WTC11 (cell line): ENCODE measurements around the gene CERS4. TPM values are rescaled to one million over a fixed set of nuclear protein-coding genes. Genes with fewer than 3 reads are reported as not detected.
"Not testable (repeated sequence)": the region's sequence is repeated elsewhere in the genome, so short reads cannot be mapped to it uniquely, and the experiment has no call there.

Experiments
- ATAC-seq: fragments of 200-7000 bp; cut with Tn5 transposase; 2 replicates; pipeline ENCODE4 v1.10.0; 2021; ENCODE audit warnings: mild to moderate bottlenecking, moderate library complexity
- CTCF ChIA-PET: fragments of 300-600 bp; sonication (Branson Sonifier 250); formaldehyde crosslinking; loops from one replicate; lab custom pipeline; 2021; ENCODE audit warnings: antibody characterized with exemption; lab: Charles Lee
- POLR2A ChIA-PET: fragments of 350-600 bp; sonication (Branson Sonifier 250); formaldehyde crosslinking; loops from one replicate; lab custom pipeline; 2021; ENCODE audit warnings: antibody characterized with exemption; lab: Charles Lee
- DNase-seq: peaks from one replicate; pipeline ENCODE4 v3.0.0; 2021; ENCODE audit warnings: low spot score
- H3K27ac Mint-ChIP-seq: 2 replicates; pipeline ENCODE4 v1.8.0; 2021; ENCODE audit warnings: mixed read lengths
- H3K27me3 Mint-ChIP-seq: 2 replicates; pipeline ENCODE4 v1.8.0; 2021; ENCODE audit warnings: low read depth, mild to moderate bottlenecking, moderate library complexity, mixed read lengths
- H3K36me3 Mint-ChIP-seq: 2 replicates; pipeline ENCODE4 v1.8.0; 2021; ENCODE audit warnings: mixed read lengths
- H3K4me1 Mint-ChIP-seq: 2 replicates; pipeline ENCODE4 v1.8.0; 2022; ENCODE audit warnings: mixed read lengths
- H3K4me3 Mint-ChIP-seq: 2 replicates; pipeline ENCODE4 v1.8.0; 2021; ENCODE audit warnings: mild to moderate bottlenecking, moderate library complexity, mixed read lengths
- H3K9me3 Mint-ChIP-seq: 2 replicates; pipeline ENCODE4 v1.8.0; 2021; ENCODE audit warnings: mixed read lengths
- E2F4 ChIP-seq: sonication (generic); formaldehyde crosslinking; IDR thresholded peaks from 2 replicates; pipeline ENCODE4 v1.8.1; 2022; ENCODE audit warnings: low read depth, mild to moderate bottlenecking, moderate library complexity, missing genetic modification reagents, borderline replicate concordance
- GRHL2 ChIP-seq: fragments of 250-450 bp; sonication (Bioruptor Pico); IDR thresholded peaks from 2 replicates; pipeline ENCODE4 v1.8.0; 2022; ENCODE audit warnings: mild to moderate bottlenecking, moderate library complexity; ENCODE audit not compliant: insufficient replicate concordance, severe bottlenecking
- JUN ChIP-seq: sonication (generic); formaldehyde crosslinking; IDR thresholded peaks from 2 replicates; pipeline ENCODE4 v1.8.0; 2023; ENCODE audit warnings: mild to moderate bottlenecking, missing genetic modification reagents
- MAX ChIP-seq: sonication (generic); formaldehyde crosslinking; IDR thresholded peaks from 2 replicates; pipeline ENCODE4 v1.8.0; 2022; ENCODE audit warnings: mild to moderate bottlenecking, missing genetic modification reagents
- MXD4 ChIP-seq: fragments of 250-450 bp; sonication (Bioruptor Pico); IDR thresholded peaks from 2 replicates; pipeline ENCODE4 v1.8.0; 2021; ENCODE audit warnings: mild to moderate bottlenecking, moderate library complexity, borderline replicate concordance
- NR2C2 ChIP-seq: sonication (generic); formaldehyde crosslinking; IDR thresholded peaks from 2 replicates; pipeline ENCODE4 v1.8.0; 2022; ENCODE audit warnings: mild to moderate bottlenecking, missing genetic modification reagents
- RELA ChIP-seq: sonication (generic); formaldehyde crosslinking; IDR thresholded peaks from 2 replicates; pipeline ENCODE4 v1.8.1; 2022; ENCODE audit warnings: missing genetic modification reagents, mild to moderate bottlenecking, borderline replicate concordance
- TEAD4 ChIP-seq: sonication (generic); formaldehyde crosslinking; IDR thresholded peaks from 2 replicates; pipeline ENCODE4 v1.8.0; 2022; ENCODE audit warnings: mild to moderate bottlenecking, missing genetic modification reagents
- USF1 ChIP-seq: sonication (generic); formaldehyde crosslinking; IDR thresholded peaks from 2 replicates; pipeline ENCODE4 v1.8.0; 2022; ENCODE audit warnings: mild to moderate bottlenecking, missing genetic modification reagents
- ZBTB43 ChIP-seq: sonication (generic); formaldehyde crosslinking; IDR thresholded peaks from 2 replicates; pipeline ENCODE4 v1.8.1; 2023; ENCODE audit warnings: mild to moderate bottlenecking, missing genetic modification reagents
- ZMAT4 ChIP-seq: fragments of 250-450 bp; sonication (Bioruptor Pico); IDR thresholded peaks from 2 replicates; pipeline ENCODE4 v1.9.0; 2021; ENCODE audit warnings: mild to moderate bottlenecking
- ZNF396 ChIP-seq: fragments of 250-450 bp; sonication (Bioruptor Pico); IDR thresholded peaks from 2 replicates; pipeline ENCODE4 v1.8.0; 2021; ENCODE audit warnings: mild to moderate bottlenecking, moderate library complexity, borderline replicate concordance
- ZNF423 ChIP-seq: fragments of 250-450 bp; sonication (Bioruptor Pico); IDR thresholded peaks from 2 replicates; pipeline ENCODE4 v2.1.2; 2022; ENCODE audit warnings: mild to moderate bottlenecking, moderate library complexity
- total RNA-seq: library from RNA; stranded (reverse); gene quantifications from 3 replicates; pipeline ENCODE4 v1.2.3, GENCODE V29; 2021
- TF ChIP-seq, protein P1 (sequence below): fragments of 200-600 bp; IDR thresholded peaks from 2 replicates; pipeline ENCODE4 v1.8.0; 2022; ENCODE audit warnings: antibody characterized with exemption
- TF ChIP-seq, protein P2 (sequence below): fragments of 250-450 bp; sonication (Bioruptor Pico); IDR thresholded peaks from 2 replicates; pipeline ENCODE4 v2.1.2; 2022; ENCODE audit warnings: mild to moderate bottlenecking, moderate library complexity

CERS4 gene
- total RNA-seq, 1 experiment from 2014 or later: 116 TPM

GRCh38 chr19:8196271-8196927 lies 12.8 kb upstream of the CERS4 start (continued):
- no peak for TF ChIP-seq ZMAT4 (CRISPR knock-in tag)
- TF ChIP-seq RELA (CRISPR knock-in tag): no peak
- TF ChIP-seq GRHL2 (CRISPR knock-in tag): no peak
- no peak for TF ChIP-seq JUN (CRISPR knock-in tag)
- no peak for TF ChIP-seq USF1 (CRISPR knock-in tag)
- TF ChIP-seq, protein P1, sequence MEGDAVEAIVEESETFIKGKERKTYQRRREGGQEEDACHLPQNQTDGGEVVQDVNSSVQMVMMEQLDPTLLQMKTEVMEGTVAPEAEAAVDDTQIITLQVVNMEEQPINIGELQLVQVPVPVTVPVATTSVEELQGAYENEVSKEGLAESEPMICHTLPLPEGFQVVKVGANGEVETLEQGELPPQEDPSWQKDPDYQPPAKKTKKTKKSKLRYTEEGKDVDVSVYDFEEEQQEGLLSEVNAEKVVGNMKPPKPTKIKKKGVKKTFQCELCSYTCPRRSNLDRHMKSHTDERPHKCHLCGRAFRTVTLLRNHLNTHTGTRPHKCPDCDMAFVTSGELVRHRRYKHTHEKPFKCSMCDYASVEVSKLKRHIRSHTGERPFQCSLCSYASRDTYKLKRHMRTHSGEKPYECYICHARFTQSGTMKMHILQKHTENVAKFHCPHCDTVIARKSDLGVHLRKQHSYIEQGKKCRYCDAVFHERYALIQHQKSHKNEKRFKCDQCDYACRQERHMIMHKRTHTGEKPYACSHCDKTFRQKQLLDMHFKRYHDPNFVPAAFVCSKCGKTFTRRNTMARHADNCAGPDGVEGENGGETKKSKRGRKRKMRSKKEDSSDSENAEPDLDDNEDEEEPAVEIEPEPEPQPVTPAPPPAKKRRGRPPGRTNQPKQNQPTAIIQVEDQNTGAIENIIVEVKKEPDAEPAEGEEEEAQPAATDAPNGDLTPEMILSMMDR: no peak
- no peak for TF ChIP-seq NR2C2
- no peak for TF ChIP-seq TEAD4 (CRISPR knock-in tag)
- TF ChIP-seq ZBTB43 (CRISPR knock-in tag): no peak

DNA sequence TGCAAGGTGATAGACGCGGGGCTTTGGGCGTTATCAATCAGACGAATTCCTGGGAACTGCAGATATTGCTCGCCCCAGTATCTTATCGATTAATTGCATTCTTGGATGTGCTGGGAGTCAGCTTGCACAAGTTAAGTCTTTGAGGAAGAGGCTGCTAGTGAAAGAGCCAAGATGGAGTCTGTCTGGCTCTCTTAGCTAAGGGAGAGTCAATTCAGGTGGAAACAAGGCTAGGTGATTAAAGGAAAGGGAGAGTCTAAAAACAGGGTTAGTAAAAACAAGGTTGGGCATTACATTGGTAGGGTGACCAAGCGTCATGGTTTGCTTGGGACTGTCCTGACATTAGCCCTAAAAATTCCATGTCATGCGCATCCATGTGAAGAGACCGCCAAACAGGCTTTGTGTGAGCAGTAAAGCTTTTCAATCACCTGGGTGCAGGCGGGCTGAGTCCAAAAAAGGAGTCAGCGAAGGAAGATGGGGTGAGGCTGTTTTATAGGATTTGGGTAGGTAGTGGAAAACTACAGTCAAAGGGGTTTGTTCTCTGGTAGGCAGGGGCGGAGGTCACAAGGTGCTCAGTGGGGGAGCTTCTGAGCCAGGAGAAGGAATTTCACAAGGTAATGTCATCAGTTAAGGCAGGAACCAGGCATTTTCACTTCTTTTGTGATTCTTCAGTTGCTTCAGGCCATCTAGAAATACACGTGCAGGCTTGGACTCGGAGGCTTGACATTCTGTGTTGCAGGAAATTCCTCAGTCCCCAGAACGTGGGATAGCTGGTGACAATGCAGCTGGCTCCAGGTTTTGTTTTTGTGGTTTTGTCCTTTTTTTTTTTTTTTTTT lies 5.7 kb upstream of the CERS4 start:
- Mint-ChIP-seq H3K4me3 (peak overlapping the region; percentile 6; the same call in 1 of the 2 replicates), H3K27ac (peak overlapping the region; percentile 99), H3K4me1 (peaks cover 52% of the 10 kb centered on the region)
- DNase-seq (peak; percentile 44), ATAC-seq (peak; percentile 13)
- ChIA-PET POLR2A (interaction anchor here (1.2 kb wide), 1 partner anchor 54 kb away, joined by 7 read pairs; the partner anchor contains the start of gene FBN3), CTCF (interaction anchor here (0.7 to 1.6 kb wide), 3 partner anchors 45 to 379 kb away, joined by 5 to 6 read pairs (median 6); no protein-coding TSS in a partner anchor)
- not testable (repeated sequence) for H3K27me3 Mint-ChIP-seq, H3K9me3 Mint-ChIP-seq, H3K36me3 Mint-ChIP-seq
- TF ChIP-seq, protein P2, sequence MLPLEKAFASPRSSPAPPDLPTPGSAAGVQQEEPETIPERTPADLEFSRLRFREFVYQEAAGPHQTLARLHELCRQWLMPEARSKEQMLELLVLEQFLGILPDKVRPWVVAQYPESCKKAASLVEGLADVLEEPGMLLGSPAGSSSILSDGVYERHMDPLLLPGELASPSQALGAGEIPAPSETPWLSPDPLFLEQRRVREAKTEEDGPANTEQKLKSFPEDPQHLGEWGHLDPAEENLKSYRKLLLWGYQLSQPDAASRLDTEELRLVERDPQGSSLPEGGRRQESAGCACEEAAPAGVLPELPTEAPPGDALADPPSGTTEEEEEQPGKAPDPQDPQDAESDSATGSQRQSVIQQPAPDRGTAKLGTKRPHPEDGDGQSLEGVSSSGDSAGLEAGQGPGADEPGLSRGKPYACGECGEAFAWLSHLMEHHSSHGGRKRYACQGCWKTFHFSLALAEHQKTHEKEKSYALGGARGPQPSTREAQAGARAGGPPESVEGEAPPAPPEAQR (CRISPR knock-in tag): 0 out of 2 replicates have a peak, but pooled peaks have one; percentile 86
- TF ChIP-seq MAX (CRISPR knock-in tag) (peak; percentile 52; the same call in 1 of the 2 replicates), MXD4 (CRISPR knock-in tag) (peak; percentile 78; the same call in 1 of the 2 replicates), ZNF423 (peak; percentile 44; the same call in 1 of the 2 replicates), ZNF396 (CRISPR knock-in tag) (0 out of 2 replicates have a peak, but pooled peaks have one; percentile 41)

DNA sequence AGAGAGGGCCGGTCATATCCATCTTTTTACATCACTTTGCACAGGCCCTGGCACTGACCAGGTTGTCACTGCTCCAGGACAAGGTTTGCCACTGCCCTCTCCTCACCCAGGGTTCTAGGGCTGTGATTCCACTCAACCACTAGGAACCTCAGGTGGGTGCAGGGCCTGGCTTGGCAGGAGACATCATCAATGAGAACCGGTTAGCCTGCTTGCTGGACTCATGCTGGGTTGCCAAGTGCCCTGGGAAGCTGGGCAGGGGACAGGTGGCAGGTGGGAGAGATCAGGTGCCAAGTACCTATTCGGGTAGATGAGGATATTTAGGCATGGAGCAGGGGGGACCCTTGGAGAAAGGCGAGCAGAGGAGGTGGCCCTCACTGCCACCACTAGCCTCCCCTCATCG lies 4.2 kb upstream of the CERS4 start:
- no peaks in the 10 kb centered on the region for H3K9me3 Mint-ChIP-seq
- ATAC-seq (no peak), DNase-seq (peak; percentile 24)
- no peak for TF ChIP-seq E2F4 (CRISPR knock-in tag)
- peak; percentile 15; the same call in 1 of the 2 replicates for TF ChIP-seq ZNF423
- TF ChIP-seq, all 79 proteins: peak for 1
- CTCF ChIA-PET: interaction anchor here (1.1 to 1.6 kb wide), 2 partner anchors 46 to 137 kb away, joined by 3 to 6 read pairs; no protein-coding TSS in a partner anchor
- POLR2A ChIA-PET: interaction anchor here (1.2 kb wide), 1 partner anchor 56 kb away, joined by 7 read pairs; the partner anchor contains the start of gene FBN3
- H3K27me3 Mint-ChIP-seq: no peaks in the 10 kb centered on the region
- H3K4me3 Mint-ChIP-seq: 0 out of 2 replicates have a peak overlapping the region, but pooled peaks have one; percentile 18
- peaks cover 56% of the 10 kb centered on the region for H3K4me1 Mint-ChIP-seq
- 0 out of 2 replicates have a peak, but pooled peaks cover 2% of the 10 kb centered on the region for H3K36me3 Mint-ChIP-seq
- H3K27ac Mint-ChIP-seq: peak overlapping the region; percentile 96
